GM23248 (cell line): ENCODE measurements around the gene COL8A1. TPM values are rescaled to one million over a fixed set of nuclear protein-coding genes. Genes with fewer than 3 reads are reported as not detected.

Source experiments
- DNase-seq: peaks from one replicate; pipeline ENCODE4 v3.0.0-alpha.2; 2015
- H2AFZ ChIP-seq: fragments of 200-600 bp; sonication (generic); 2 replicates; pipeline ENCODE4 v1.6.1; 2016; ENCODE audit warnings: antibody characterized with exemption
- H3F3A ChIP-seq: fragments of 200-600 bp; sonication (generic); 2 replicates; pipeline ENCODE4 v1.6.1; 2016; ENCODE audit warnings: mild to moderate bottlenecking, antibody characterized with exemption, mixed run types; ENCODE audit not compliant: insufficient read depth
- H3K27ac ChIP-seq: fragments of 200-600 bp; sonication (generic); 2 replicates; pipeline ENCODE4 v1.5.1; 2016; ENCODE audit warnings: mild to moderate bottlenecking
- H3K27me3 ChIP-seq: fragments of 200-600 bp; sonication (generic); replicated peaks from 2 replicates; pipeline ENCODE4 v1.6.1; 2016; ENCODE audit warnings: mild to moderate bottlenecking; ENCODE audit not compliant: insufficient read depth
- H3K36me3 ChIP-seq: fragments of 200-600 bp; sonication (generic); 2 replicates; pipeline ENCODE4 v1.6.1; 2016; ENCODE audit warnings: low read depth, mild to moderate bottlenecking
- H3K4me1 ChIP-seq: fragments of 200-600 bp; sonication (generic); 2 replicates; pipeline ENCODE4 v1.6.1; 2016; ENCODE audit warnings: mild to moderate bottlenecking; ENCODE audit not compliant: insufficient read depth
- H3K4me2 ChIP-seq: fragments of 200-600 bp; sonication (generic); one replicate; pipeline ENCODE4 v1.6.1; 2016; ENCODE audit warnings: mild to moderate bottlenecking; ENCODE audit not compliant: unreplicated experiment
- H3K4me3 ChIP-seq: fragments of 200-600 bp; sonication (generic); 2 replicates; pipeline ENCODE4 v1.5.1; 2016; ENCODE audit warnings: mild to moderate bottlenecking
- H3K79me2 ChIP-seq: fragments of 200-600 bp; sonication (generic); 2 replicates; pipeline ENCODE4 v1.6.1; 2016; ENCODE audit warnings: mild to moderate bottlenecking; ENCODE audit not compliant: insufficient read depth
- H3K9ac ChIP-seq: fragments of 200-600 bp; sonication (generic); 2 replicates; pipeline ENCODE4 v1.6.1; 2016; ENCODE audit warnings: mild to moderate bottlenecking
- H3K9me2 ChIP-seq: fragments of 200-600 bp; sonication (generic); 2 replicates; pipeline ENCODE4 v1.6.1; 2016; ENCODE audit warnings: mixed run types, mild to moderate bottlenecking, moderate library complexity; ENCODE audit not compliant: insufficient read depth
- H3K9me3 ChIP-seq: fragments of 200-600 bp; sonication (generic); one replicate; pipeline ENCODE4 v1.6.1; 2017; ENCODE audit warnings: low read depth
- H4K20me1 ChIP-seq: fragments of 200-600 bp; sonication (generic); 2 replicates; pipeline ENCODE4 v1.6.0; 2016; ENCODE audit not compliant: insufficient read depth
- EZH2 ChIP-seq: fragments of 200-600 bp; sonication (generic); IDR thresholded peaks from 2 replicates; pipeline ENCODE4 v1.6.1; 2018; ENCODE audit warnings: antibody characterized with exemption, mild to moderate bottlenecking; ENCODE audit not compliant: insufficient read depth, poor library complexity, severe bottlenecking
- EZH2phosphoT487 ChIP-seq: fragments of 200-600 bp; sonication (generic); IDR thresholded peaks from 2 replicates; pipeline ENCODE4 v1.6.1; 2018; ENCODE audit warnings: antibody characterized with exemption, moderate library complexity, mild to moderate bottlenecking, low read depth; ENCODE audit not compliant: insufficient read depth
- WGBS, 2 experiments: methylation state at CpG; one replicate each; pipeline ENCODE4 v1.1.6; 2015 to 2017; ENCODE audit warnings: low lambda C conversion rate in 2 of 2, low coverage in 1 of 2; ENCODE audit errors: missing lambda C conversion rate in 2 of 2; 5-methylcytosine and 5-hydroxymethylcytosine counted together
- in situ Hi-C: fragments of 300-500 bp; cut with MboI; formaldehyde crosslinking; loops from 2 replicates; pipeline ENCODE4 v1.15.0; 2020
- polyA plus RNA-seq: library from polyadenylated mRNA; unstranded; fragments of >200 nt; fragmentation: Nextera tagmentation; extraction: Ambion mirVana; gene quantifications from 2 replicates; pipeline ENCODE4 v1.2.1, GENCODE V29; 2016
- total RNA-seq: library from RNA; depleted of rRNA; stranded (reverse); fragments of >200 nt; shearing (Covaris generic); gene quantifications from 2 replicates; pipeline ENCODE4 v1.2.3, GENCODE V29; 2014

Gene COL8A1
- total and polyA plus RNA-seq, 2 experiments from 2014 or later, result 164 to 189 TPM

DNA sequence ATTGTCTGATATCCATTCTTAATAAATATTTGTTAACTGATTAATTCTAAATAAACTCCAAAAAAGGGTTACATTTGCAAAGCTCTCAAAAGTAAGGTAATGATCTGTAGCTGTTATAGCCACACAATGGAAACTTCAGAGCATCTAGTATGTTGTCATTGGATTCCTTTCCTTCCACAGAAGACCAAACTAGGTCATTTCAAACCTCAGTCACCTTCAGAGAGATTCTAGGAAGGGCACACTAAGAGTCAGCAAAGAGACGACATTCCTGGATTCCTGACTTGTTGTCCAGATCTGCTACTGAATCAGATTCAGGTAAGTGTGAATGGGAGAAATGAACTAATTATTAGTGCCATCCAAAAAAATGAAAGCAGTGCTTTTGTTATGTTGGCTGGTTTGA lies 3.0 kb upstream of the COL8A1 start:
- Histone ChIP-seq H3K9me2 (no peaks in the 10 kb centered on the region), H3F3A (peaks cover 38% of the 10 kb centered on the region), H3K79me2 (0 out of 2 replicates have a peak, but pooled peaks cover 17% of the 10 kb centered on the region), H3K27ac (no peak overlapping the region), H3K4me3 (no peak overlapping the region), H3K36me3 (no peaks in the 10 kb centered on the region), H3K9ac (no peak overlapping the region), H3K4me1 (peaks cover 30% of the 10 kb centered on the region), H3K9me3 (no peaks in the 10 kb centered on the region), H3K27me3 (no peaks in the 10 kb centered on the region), H3K4me2 (no peak overlapping the region), H4K20me1 (no peaks in the 10 kb centered on the region), H2AFZ (no peak overlapping the region)
- WGBS, 2 experiments, result 68 to 78% methylated on average over 1 of the region's 1 CpG
- in situ Hi-C loops, result no loop called here
- peak; percentile 46 for DNase-seq
- no peak for TF ChIP-seq EZH2phosphoT487
- no peak for TF ChIP-seq EZH2

DNA sequence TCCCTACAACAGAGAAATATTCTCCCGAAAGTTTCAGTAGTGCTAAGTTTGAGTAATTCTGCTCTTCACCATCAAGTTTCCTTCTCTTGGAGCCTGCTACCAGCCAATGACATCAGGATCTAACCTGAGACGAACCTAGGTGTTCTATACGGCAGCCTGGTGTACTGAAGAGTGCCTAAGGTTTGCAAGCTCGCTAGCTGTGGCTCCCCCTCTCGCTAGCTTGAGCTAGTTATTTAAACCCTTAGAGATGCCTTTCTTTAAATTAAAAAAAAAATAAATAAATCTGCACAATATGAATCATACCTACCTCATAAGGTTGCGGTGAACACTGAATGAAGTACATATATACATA lies 1.4 kb upstream of the COL8A1 start:
- DNase-seq, result no peak
- H3K27me3 ChIP-seq, result no peaks in the 10 kb centered on the region

DNA sequence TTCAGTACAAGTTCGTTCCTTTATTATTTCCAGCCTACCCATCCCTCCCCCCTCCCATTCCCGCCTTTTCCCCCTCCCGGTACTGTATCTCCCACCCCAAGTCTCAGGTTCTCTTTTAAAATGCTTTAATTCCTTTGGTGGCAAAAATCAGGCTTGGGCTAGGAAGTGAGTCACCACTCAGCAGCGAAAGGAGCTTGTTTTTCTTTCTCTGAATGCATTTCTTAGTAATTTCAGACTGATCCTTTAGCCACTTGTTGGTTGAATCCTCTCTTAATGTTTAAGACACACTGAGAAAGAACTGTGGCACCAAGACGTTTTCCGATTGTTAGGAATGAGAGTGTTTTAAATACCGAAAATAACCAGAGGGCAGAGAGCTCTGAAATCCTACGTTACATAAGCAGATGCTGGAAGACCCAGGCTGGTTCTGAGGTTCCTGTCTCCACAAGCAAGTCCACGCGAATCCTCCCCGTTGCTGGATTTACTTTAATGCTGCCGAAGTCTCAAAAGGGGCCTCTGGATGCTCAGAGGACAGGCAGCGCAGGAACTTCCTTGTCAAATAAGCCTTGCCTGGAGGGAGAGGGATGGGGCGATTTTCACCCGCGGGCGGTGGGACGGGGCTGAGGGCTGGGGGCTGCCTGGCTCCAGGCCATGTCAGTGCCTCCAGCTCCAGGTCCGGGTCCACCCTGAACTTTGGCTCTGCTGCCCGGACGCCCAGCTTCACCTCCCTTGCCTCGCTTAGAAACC lies 854 bp upstream of the COL8A1 start:
- H3K79me2 ChIP-seq, result 0 out of 2 replicates have a peak, but pooled peaks cover 17% of the 10 kb centered on the region
- H3K27me3 ChIP-seq, result no peaks in the 10 kb centered on the region
- in situ Hi-C loops, result no loop called here
- 1 to 2% methylated on average over 21 to 22 of the region's 22 CpGs for WGBS, 2 experiments
- H3K9me3 ChIP-seq, result no peaks in the 10 kb centered on the region
- peak overlapping the region; percentile 76 for H3K9ac ChIP-seq
- peak overlapping the region; percentile 89 for H3K4me2 ChIP-seq
- H3K9me2 ChIP-seq, result no peaks in the 10 kb centered on the region
- H3K4me1 ChIP-seq, result peaks cover 48% of the 10 kb centered on the region
- H3K36me3 ChIP-seq, result no peaks in the 10 kb centered on the region
- no peaks in the 10 kb centered on the region for H4K20me1 ChIP-seq
- peaks cover 38% of the 10 kb centered on the region for H3F3A ChIP-seq
- H3K4me3 ChIP-seq, result peak overlapping the region; percentile 73
- no peak for TF ChIP-seq EZH2
- TF ChIP-seq EZH2phosphoT487, result no peak
- peak overlapping the region; percentile 76 for H2AFZ ChIP-seq
- DNase-seq, result peak; percentile 82
- H3K27ac ChIP-seq, result peak overlapping the region; percentile 68

More for the DNA sequence above, 1.4 kb upstream of the COL8A1 start:
- H3K79me2 ChIP-seq, result 0 out of 2 replicates have a peak, but pooled peaks cover 17% of the 10 kb centered on the region
- in situ Hi-C loops, result no loop called here
- H3K27ac ChIP-seq, result peak overlapping the region; percentile 68
- H2AFZ ChIP-seq, result peak overlapping the region; percentile 76
- H3K36me3 ChIP-seq, result no peaks in the 10 kb centered on the region
- H3K9me3 ChIP-seq, result no peaks in the 10 kb centered on the region
- no peaks in the 10 kb centered on the region for H3K9me2 ChIP-seq
- peak overlapping the region; percentile 76 for H3K9ac ChIP-seq
- H3K4me3 ChIP-seq, result peak overlapping the region; percentile 73
- peaks cover 45% of the 10 kb centered on the region for H3K4me1 ChIP-seq
- H3K4me2 ChIP-seq, result peak overlapping the region; percentile 89
- TF ChIP-seq EZH2phosphoT487 (no peak), EZH2 (no peak)
- WGBS, 2 experiments, result 33 to 36% methylated on average over 6 of the region's 6 CpGs
- peaks cover 38% of the 10 kb centered on the region for H3F3A ChIP-seq
- H4K20me1 ChIP-seq, result no peaks in the 10 kb centered on the region

DNA sequence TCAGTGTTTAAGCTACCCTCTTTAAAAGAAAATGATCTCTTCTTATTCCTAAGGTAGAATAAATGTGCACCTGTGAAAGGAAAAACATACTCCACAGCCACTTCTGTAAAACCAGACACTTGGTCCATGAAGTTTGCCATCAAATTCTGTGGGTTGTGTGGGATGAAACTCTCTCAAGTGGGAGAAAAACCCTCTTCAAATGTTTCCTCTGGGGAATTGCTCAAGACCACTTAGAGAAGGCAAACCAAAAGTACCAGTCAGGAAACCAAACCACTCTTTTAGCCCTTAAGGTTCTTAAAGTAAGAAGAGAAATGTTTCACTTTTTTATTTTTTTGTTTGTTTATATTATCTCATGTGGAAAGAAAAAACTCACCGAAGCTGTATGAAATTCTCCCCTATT lies 1.2 kb downstream of the COL8A1 start:
- Histone ChIP-seq H3K4me2 (peak overlapping the region; percentile 89), H3K9me2 (no peaks in the 10 kb centered on the region), H3K36me3 (no peaks in the 10 kb centered on the region), H3F3A (peaks cover 48% of the 10 kb centered on the region), H3K79me2 (0 out of 2 replicates have a peak, but pooled peaks cover 19% of the 10 kb centered on the region), H3K4me3 (peak overlapping the region; percentile 73), H4K20me1 (no peaks in the 10 kb centered on the region), H3K9me3 (no peaks in the 10 kb centered on the region), H3K27me3 (no peaks in the 10 kb centered on the region), H3K27ac (no peak overlapping the region), H2AFZ (no peak overlapping the region), H3K9ac (peak overlapping the region; percentile 76), H3K4me1 (peaks cover 56% of the 10 kb centered on the region)
- TF ChIP-seq EZH2phosphoT487, result no peak
- TF ChIP-seq EZH2, result no peak
- WGBS, 2 experiments, result 57 to 59% methylated on average over 1 of the region's 1 CpG
- DNase-seq, result peak; percentile 48
- in situ Hi-C loops, result no loop called here
